SKM-1 (cell line): ENCODE measurements around the gene MGAT4C.

ENCODE experiments used
- DNase-seq: peaks from one replicate; lab custom pipeline; 2025; ENCODE audit not compliant: unreplicated experiment; lab: John Stamatoyannopoulos, UW

Gene MGAT4C

GRCh38 chr12:86230516-86231146 is 25.6 kb downstream of the MGAT4C start:
- DNase-seq = no peak

- DNase-seq = no peak
Measured at GRCh38 chr12:86229772-86230171, 26.4 kb downstream of the MGAT4C start.

- no peak for DNase-seq
Measured at GRCh38 chr12:86228656-86229055, 27.5 kb downstream of the MGAT4C start.

- DNase-seq = no peak
Measured at GRCh38 chr12:86226481-86226880, 29.7 kb downstream of the MGAT4C start.

- no peak for DNase-seq
Measured at GRCh38 chr12:86216591-86216990, 39.6 kb downstream of the MGAT4C start.

GRCh38 chr12:86213012-86213411 is 43.2 kb downstream of the MGAT4C start:
- DNase-seq = no peak

GRCh38 chr12:86198696-86199444 is 57.3 kb downstream of the MGAT4C start:
- no peak for DNase-seq

- no peak for DNase-seq
Measured at GRCh38 chr12:86196465-86196864, 59.7 kb downstream of the MGAT4C start.

- DNase-seq = no peak
Measured at GRCh38 chr12:86194721-86195120, 61.5 kb downstream of the MGAT4C start.

- no peak for DNase-seq
Measured at GRCh38 chr12:86193931-86194330, 62.3 kb downstream of the MGAT4C start.

- DNase-seq = no peak
Measured at GRCh38 chr12:86188226-86188625, 68.0 kb downstream of the MGAT4C start.

GRCh38 chr12:86186449-86186848 is 69.7 kb downstream of the MGAT4C start:
- no peak for DNase-seq

GRCh38 chr12:86179855-86180254 is 76.3 kb downstream of the MGAT4C start:
- DNase-seq = no peak

- DNase-seq = no peak
Measured at GRCh38 chr12:86174188-86174587, 82.0 kb downstream of the MGAT4C start.

GRCh38 chr12:86172913-86173443 is 83.2 kb downstream of the MGAT4C start:
- DNase-seq = no peak

GRCh38 chr12:86170051-86170450 is 86.1 kb downstream of the MGAT4C start:
- no peak for DNase-seq

GRCh38 chr12:86158956-86159355 is 97.2 kb downstream of the MGAT4C start:
- no peak for DNase-seq

- DNase-seq = no peak
Measured at GRCh38 chr12:86154620-86155019, 101.6 kb downstream of the MGAT4C start.

GRCh38 chr12:86148612-86149011 is 107.6 kb downstream of the MGAT4C start:
- DNase-seq = no peak

GRCh38 chr12:86148071-86148470 is 108.1 kb downstream of the MGAT4C start:
- no peak for DNase-seq

GRCh38 chr12:86145156-86145555 is 111.0 kb downstream of the MGAT4C start:
- DNase-seq = no peak

- no peak for DNase-seq
Measured at GRCh38 chr12:86143162-86143561, 113.0 kb downstream of the MGAT4C start.
